Retinal pigment epithelial cell (primary cell): Measurements from ENCODE around the gene SLC7A1.

Experiments
- DNase-seq: peaks from one replicate; pipeline ENCODE4 v3.0.0-alpha.2; 2010; ENCODE audit warnings: low read depth
- H3K4me3 ChIP-seq: 2 replicates; pipeline ENCODE4 v1.5.1; 2011; ENCODE audit warnings: mild to moderate bottlenecking, low read length, control low read depth, moderate library complexity
- TF ChIP-seq, protein P1 (sequence below): conservative IDR thresholded peaks from 2 replicates; pipeline ENCODE4 v1.5.1; 2011; ENCODE audit warnings: low read depth, low read length, control low read depth, inconsistent platforms

Gene SLC7A1

GRCh38 chr13:29532821-29533220 is 62.7 kb downstream of the SLC7A1 start:
- H3K4me3 ChIP-seq = no peak overlapping the region
- TF ChIP-seq, protein P1, sequence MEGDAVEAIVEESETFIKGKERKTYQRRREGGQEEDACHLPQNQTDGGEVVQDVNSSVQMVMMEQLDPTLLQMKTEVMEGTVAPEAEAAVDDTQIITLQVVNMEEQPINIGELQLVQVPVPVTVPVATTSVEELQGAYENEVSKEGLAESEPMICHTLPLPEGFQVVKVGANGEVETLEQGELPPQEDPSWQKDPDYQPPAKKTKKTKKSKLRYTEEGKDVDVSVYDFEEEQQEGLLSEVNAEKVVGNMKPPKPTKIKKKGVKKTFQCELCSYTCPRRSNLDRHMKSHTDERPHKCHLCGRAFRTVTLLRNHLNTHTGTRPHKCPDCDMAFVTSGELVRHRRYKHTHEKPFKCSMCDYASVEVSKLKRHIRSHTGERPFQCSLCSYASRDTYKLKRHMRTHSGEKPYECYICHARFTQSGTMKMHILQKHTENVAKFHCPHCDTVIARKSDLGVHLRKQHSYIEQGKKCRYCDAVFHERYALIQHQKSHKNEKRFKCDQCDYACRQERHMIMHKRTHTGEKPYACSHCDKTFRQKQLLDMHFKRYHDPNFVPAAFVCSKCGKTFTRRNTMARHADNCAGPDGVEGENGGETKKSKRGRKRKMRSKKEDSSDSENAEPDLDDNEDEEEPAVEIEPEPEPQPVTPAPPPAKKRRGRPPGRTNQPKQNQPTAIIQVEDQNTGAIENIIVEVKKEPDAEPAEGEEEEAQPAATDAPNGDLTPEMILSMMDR = no peak
- DNase-seq = no peak

GRCh38 chr13:29532116-29532515 is 63.4 kb downstream of the SLC7A1 start:
- TF ChIP-seq, protein P1 = no peak
- H3K4me3 ChIP-seq = no peak overlapping the region
- no peak for DNase-seq

- no peak for DNase-seq
- TF ChIP-seq, protein P1 = no peak
- no peak overlapping the region for H3K4me3 ChIP-seq
These were observed 64.6 kb downstream of the SLC7A1 start for GRCh38 chr13:29530901-29531300.

DNA sequence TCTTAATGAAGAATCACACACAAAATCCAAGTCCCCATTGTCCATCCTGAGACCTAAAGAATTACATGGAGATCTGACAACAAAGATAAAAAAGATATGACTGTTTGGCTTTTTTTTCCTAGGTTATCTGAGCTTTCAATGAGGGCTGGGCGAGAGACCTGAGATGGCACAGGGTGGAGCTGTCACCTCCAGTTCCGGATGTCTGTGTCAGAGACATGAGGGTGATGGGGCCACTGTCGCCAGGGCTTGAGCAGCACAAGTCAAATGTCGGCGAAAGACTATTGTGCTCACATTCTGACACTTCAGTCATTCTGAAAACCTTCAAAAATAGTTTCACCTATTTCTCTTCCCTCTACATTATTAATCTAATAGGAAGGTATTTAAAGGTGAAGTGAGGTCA is 65.7 kb downstream of the SLC7A1 start:
- no peak overlapping the region for H3K4me3 ChIP-seq
- DNase-seq = no peak
- TF ChIP-seq, protein P1 = no peak

GRCh38 chr13:29527916-29528315 is 67.6 kb downstream of the SLC7A1 start:
- no peak overlapping the region for H3K4me3 ChIP-seq
- TF ChIP-seq, protein P1 = no peak
- no peak for DNase-seq

GRCh38 chr13:29527511-29527910 is 68.0 kb downstream of the SLC7A1 start:
- H3K4me3 ChIP-seq = no peak overlapping the region
- DNase-seq = no peak
- TF ChIP-seq, protein P1 = no peak

DNA sequence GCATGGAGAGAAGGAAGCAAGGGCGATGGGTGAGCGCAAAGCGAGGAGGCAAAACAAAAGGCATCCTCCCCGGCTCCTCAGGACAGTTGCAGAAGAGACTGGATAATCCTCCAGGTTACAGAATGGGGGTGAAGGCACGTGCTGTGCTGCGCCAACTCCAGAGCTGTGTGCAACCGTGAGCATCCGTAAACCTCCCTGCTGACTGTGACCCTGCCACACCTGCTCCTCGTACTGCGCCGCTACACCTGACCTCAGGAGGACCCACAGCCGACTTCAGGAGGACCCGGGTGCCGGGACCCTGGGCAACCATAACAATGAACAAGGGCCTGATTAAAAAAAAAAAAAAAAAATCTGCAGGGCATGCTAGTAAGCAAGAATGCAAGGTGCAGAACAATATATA is 68.7 kb downstream of the SLC7A1 start:
- H3K4me3 ChIP-seq = no peak overlapping the region
- DNase-seq = no peak
- TF ChIP-seq, protein P1 = no peak
